IPS DF 4.7 (cell line): ENCODE data around the gene ASB1.

Experiments used
- DNase-seq: peaks from one replicate; pipeline ENCODE4 v3.0.0-alpha.2; 2013; ENCODE audit warnings: low spot score; ENCODE audit errors: extremely low read depth

Gene ASB1

GRCh38 chr2:238489896-238490295 lies 63.2 kb downstream of the ASB1 start:
- no peak for DNase-seq

DNA sequence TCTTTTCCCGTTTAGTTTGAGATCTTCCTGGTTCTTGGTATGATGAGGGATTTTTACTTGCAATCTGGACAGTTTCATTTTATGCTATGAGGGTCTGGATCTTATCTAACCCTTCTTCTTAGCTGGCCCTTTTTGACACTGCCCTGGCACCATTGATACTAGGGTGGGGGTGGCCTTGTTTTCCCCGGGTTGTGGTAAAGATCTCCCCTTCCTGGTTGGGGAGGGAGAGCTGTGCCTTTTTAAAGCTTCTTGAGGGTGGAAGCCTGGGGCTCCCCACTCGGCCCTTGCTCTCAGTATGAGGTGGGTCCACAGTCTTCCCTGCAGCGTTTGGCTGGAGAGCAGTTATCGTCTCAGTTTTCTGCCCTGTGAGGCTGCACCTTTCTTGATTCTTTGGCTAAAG lies 66.1 kb downstream of the ASB1 start:
- no peak for DNase-seq

- DNase-seq: no peak
Observed at GRCh38 chr2:238493411-238493810, 66.7 kb downstream of the ASB1 start.

GRCh38 chr2:238493880-238494572 lies 67.3 kb downstream of the ASB1 start:
- no peak for DNase-seq

DNA sequence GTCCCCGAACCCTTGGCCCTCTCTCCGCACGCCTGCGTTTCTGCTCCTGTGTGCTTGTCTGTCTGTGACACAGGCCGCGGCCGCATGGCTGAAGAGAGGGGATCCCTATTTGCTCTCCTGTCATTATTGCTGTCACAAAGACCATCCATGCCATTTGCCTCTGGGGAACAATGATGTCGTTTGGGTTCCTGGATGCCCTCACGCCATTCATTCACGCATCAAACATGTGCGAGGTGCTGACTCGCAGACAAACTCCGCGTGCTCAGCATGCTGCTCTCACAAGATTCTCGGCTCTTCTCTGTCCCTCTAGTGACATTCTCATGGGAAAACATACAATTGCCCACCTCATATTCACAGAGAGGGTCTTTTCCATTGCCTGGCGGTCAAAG lies 67.8 kb downstream of the ASB1 start:
- DNase-seq: no peak

GRCh38 chr2:238495422-238495821 lies 68.7 kb downstream of the ASB1 start:
- DNase-seq: no peak

GRCh38 chr2:238496756-238497609 lies 70.3 kb downstream of the ASB1 start:
- no peak for DNase-seq

DNA sequence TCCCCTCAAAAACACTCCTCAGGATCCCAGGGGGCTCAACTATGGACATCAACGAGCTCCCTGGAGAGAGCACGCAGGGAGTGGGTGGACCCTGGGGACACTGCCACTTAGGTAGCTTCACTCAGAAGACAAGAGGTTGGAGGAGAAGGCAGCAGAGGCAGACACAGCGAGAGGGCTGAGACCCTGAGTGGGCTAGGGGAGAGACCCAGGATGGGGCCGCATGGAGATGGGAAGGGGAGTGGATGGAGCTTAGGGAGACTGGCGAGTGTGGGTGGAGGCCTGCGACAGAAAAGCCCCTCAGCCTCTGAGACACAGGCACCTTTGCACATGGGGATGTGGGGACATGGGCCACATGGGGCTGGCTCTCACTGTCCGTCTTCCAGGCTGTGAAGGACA lies 70.9 kb downstream of the ASB1 start:
- DNase-seq: no peak

GRCh38 chr2:238498188-238498587 lies 71.5 kb downstream of the ASB1 start:
- DNase-seq: no peak

DNA sequence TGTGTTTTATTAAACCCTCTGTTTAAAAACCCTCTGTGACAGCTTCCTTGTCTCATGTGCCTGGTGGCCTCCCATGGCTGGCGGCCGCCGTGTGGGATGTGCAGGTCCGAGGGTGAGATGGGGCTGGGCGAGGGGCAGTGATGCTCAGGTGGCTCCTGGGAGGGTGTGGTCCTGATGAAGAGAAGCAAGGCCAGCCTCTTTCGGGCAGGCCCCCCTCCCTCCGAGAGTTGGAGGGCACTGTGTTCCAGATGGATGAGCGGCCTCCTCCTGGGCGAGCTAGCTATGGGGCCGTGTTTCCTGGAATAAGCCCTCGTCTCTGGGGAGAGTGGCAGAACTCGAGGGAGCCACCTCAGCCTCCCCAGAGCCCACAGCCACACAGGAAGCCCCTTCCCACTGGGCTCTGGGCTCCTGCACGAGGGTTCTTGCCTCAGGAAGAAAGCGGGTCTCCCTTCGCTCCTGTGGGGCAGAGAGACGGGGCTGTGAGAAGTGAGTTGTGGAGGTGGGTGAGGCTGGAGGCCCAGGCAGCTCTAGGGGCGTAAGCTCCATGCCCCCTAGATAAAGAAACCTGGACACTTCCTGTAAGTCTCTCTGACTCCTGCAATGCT lies 72.1 kb downstream of the ASB1 start:
- no peak for DNase-seq

- no peak for DNase-seq
Observed at GRCh38 chr2:238499731-238500580, 73.2 kb downstream of the ASB1 start.

DNA sequence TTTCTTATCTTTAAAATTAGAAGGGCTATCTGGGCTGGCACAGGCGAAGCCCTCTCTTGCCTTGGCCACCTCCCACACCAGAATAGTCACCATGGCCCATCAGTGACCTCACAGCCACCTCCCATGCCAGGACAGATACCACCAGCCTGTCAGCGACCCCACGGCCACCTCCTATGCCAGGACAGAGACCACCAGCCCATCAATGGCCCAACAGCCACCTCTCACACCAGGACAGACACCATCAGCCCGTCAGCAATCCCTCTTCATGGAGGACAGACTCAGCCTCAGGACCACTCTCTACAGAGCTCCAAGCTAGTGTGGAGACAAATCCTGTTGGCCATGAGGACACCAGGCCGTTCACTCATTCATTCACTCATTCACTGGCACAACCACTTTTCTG lies 74.6 kb downstream of the ASB1 start:
- DNase-seq: no peak
